GM19467 (cell line): Measurements from ENCODE around the gene PRSS2.
A peak's percentile ranks its signal among the peaks of the same experiment; 100 is the strongest.

ENCODE experiments used
- ATAC-seq: cut with Tn5 transposase; IDR thresholded peaks from one replicate; pipeline ENCODE4 v1.9.1; 2021; ENCODE audit warnings: mild to moderate bottlenecking, moderate library complexity; ENCODE audit not compliant: unreplicated experiment

The PRSS2 gene

DNA sequence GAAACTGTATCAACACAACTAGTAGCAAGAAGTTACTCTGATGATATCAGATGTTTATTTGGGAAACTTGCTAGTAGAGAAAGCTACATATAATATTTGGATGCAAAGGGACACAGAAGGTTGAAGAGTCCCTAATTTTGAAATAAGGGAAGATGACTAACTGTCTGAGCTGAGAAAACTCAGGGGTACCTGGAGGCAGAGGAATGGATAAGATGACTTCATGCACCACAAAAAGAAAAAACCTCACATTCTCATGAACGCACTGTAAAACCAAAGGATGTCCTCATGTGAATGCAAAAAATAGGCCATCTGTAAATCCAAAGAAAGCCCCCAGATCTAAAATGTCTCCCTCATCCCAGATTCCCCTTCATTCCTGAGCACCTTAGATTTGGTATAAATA lies 29.3 kb downstream of the PRSS2 start:
- ATAC-seq: no peak

DNA sequence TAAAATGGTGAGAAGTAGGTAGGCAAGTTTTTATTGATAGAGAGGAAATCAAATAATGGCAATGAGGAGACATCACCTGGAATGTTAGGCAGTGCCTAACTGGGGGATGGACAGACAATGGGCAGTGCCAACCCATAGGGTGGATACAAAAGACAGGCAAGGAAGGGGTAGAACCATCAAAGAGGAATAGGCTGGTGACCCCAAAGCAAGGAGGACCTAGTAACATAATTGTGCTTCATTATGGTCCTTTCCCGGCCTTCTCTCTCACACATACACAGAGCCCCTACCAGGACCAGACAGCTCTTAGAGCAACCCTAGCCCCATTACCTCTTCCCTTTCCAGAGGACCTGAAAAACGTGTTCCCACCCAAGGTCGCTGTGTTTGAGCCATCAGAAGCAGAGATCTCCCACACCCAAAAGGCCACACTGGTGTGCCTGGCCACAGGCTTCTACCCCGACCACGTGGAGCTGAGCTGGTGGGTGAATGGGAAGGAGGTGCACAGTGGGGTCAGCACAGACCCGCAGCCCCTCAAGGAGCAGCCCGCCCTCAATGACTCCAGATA lies 30.0 kb downstream of the PRSS2 start:
- ATAC-seq: no peak

DNA sequence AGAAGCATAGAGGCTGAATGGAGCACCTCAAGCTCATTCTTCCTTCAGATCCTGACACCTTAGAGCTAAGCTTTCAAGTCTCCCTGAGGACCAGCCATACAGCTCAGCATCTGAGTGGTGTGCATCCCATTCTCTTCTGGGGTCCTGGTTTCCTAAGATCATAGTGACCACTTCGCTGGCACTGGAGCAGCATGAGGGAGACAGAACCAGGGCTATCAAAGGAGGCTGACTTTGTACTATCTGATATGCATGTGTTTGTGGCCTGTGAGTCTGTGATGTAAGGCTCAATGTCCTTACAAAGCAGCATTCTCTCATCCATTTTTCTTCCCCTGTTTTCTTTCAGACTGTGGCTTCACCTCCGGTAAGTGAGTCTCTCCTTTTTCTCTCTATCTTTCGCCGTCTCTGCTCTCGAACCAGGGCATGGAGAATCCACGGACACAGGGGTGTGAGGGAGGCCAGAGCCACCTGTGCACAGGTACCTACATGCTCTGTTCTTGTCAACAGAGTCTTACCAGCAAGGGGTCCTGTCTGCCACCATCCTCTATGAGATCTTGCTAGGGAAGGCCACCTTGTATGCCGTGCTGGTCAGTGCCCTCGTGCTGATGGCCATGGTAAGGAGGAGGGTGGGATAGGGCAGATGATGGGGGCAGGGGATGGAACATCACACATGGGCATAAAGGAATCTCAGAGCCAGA lies 31.0 kb downstream of the PRSS2 start:
- no peak for ATAC-seq

DNA sequence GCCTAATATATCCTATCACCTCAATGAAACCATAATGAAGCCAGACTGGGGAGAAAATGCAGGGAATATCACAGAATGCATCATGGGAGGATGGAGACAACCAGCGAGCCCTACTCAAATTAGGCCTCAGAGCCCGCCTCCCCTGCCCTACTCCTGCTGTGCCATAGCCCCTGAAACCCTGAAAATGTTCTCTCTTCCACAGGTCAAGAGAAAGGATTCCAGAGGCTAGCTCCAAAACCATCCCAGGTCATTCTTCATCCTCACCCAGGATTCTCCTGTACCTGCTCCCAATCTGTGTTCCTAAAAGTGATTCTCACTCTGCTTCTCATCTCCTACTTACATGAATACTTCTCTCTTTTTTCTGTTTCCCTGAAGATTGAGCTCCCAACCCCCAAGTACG lies 31.5 kb downstream of the PRSS2 start:
- no peak for ATAC-seq

DNA sequence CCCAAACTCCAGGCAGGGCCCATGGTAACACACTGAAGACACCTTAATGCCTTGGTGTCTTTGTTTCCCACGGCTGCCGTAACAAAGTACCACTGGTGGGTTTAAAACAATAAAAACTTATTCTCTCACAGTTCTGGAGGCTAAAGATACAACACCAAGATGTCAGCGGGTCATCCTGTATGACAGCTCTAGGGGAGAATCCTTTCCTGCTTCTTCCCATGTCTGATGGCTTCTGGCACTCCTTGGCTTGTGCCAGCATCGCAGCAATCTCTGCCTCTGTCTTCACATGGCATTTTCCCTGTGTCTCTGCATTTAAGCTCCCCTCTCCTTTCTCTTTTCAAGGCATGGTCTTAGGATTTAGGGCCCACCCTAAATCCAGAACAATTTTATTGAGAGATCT lies 33.1 kb downstream of the PRSS2 start:
- no peak for ATAC-seq

DNA sequence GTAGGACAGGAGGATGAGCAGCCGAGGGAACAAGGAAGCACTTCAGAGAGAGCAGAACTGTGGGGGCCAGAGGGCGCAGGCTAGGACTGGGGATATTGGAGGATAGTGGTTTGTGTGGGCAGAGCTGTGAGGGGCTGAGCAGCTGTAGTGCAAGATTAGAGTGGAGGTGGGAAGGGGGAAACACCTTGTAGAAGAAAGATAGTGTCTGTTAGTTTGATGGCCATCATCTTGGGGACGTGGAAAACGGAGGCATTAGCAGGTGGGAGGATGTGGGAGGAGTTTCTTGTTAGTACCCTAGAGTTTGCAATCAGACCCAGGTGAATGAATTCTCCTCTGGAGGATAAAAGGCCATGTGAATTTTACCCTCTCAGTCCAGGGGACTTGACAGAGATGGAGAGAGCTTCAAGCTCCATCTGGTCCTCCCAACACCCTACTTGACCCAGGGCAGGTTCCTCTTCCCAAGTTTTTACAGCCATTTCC lies 34.0 kb downstream of the PRSS2 start:
- ATAC-seq: no peak

DNA sequence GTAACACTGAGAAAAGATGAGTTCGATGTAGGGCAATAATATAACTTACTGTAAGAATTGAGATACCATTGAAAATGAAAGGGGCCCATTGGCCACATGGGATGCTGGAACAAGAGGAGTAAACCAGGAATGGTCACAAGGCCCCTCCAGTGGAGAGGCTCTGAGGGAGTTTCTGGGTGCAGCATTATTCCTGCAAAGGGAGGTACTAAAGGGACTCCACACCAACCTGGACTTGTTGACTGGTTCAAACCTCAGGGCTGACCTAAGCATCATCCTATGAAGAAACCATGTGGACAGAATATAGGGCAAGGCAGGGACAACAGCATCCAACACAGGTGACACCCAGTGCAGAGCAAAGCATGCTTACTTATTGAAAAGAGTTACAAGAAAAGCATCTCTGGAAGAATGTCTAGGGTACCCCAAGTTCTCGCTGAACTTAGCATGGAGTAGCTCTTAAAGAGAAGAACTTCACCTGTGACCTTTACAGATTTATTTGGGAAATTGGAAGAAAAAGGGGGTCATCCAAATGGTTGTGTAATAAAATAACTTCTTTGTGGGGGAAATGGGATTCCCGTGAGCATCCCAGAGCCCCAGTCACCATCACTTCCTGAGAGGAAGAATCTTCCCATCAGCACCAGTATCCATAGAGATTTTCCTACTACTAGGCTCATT lies 34.7 kb downstream of the PRSS2 start:
- no peak for ATAC-seq

DNA sequence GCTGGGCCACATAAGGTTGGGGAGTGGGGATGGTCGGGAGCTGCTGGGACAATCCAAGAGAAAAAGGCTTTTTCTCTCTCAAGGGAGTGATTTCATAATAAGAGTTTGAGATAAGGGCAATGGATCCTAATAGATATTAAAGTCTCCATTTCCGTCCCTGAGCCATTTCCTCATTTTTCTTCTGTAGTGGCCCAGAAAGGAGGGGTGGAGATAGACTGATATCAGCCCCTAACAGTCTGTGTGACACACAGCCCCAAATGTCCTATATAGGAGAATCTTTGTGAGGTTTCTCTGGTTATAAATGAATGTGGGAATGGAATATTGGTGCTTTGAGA lies 35.2 kb downstream of the PRSS2 start:
- no peak for ATAC-seq

DNA sequence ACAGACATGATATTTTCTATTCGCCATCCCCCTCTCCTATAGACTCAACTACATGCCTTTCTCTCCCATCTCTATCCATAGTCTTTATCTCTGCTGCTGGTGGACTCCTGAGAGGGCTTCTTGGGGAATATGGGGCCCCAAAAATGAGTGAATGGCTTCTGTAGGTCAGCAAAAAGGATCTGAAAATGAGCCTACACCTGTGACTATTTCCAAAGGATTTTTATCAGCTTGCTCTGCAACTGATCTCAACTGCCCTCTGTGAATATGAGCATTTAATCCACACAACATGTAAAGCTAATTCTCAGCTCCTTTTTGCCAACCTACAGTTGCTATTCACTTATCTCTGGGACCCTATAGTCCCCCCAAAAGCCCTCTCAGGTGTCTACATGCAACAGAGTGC lies 36.2 kb downstream of the PRSS2 start:
- ATAC-seq: no peak

DNA sequence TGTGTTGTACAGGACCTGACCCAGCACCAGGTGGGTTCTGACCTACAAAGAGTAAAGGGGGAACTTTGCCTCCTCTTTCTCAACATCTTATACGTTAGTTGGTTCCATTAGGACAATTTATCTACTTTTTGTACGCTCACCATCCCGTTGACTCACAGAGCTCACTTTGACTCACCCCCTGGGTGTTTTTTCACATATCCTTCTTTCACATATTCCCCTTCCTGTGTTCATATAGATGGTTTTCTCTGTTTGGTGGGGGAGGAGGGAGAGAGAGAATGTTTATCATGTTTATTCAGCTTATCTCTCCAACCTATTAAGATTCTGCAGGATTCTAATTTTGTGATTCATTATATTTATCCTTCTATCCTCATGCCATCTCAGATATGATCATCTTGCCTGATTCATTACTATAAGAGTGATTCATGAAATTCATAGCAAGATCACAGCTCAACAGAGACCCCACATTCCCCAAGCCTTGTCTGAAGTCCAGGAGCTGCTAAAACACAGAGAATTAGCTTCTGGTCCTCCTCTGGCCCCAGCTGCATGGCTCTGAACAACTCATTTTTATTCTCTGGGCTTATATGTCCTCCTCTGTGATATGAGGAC lies 37.2 kb downstream of the PRSS2 start:
- peak; percentile 19 for ATAC-seq

DNA sequence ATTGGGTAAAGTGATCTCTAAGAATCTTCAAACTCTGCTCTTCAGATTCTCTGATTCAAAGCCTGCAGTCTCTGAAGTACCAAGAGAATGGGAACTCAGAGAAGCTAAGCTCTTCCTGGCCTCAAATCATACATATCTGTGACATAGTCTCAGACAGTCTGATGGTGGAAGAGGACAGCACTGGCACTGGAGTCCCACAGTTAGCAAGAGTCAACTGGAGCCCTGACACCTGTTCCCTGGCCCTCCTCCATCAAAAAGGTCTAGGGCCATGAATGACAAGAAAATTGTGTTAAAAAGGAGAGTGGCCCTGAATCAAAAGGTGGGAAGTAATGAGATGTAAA lies 37.7 kb downstream of the PRSS2 start:
- ATAC-seq: peak; percentile 26

DNA sequence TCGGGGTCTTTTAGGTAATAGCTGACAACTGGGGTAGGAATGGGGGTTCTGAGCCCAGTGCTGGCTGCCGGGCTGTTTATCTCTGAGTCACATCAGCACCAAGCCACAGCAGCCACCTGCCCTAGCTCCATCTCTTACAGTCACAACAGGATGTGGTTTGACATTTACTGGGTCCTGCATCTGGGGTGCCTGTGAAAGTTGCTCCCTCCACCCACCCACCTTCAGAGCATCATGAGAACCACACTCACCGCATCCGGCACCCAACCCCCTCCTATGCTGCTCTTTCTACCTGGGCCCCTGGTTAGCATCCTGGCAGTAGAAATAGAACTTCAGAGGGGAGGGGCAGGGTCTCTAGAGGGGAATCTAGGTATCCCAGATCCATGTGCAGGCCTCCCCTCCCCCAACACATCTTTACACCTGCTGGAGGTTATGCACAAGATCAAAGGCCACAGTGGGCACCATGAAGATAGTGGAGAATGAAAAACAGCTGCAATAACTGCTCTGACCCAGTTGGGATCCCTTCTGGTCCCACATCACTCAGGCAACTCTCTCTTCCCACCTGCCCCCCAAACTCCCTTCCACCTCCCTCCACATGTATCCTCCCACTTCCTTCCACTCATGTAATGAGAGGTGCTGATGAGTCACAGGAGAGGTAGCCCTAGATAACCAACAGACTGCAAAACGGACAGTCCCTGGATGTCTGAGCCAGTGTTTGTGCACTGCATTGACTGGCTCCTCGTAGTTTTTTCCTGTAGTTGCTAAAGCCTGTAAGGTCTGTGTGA lies 38.2 kb downstream of the PRSS2 start:
- peak; percentile 90 for ATAC-seq

DNA sequence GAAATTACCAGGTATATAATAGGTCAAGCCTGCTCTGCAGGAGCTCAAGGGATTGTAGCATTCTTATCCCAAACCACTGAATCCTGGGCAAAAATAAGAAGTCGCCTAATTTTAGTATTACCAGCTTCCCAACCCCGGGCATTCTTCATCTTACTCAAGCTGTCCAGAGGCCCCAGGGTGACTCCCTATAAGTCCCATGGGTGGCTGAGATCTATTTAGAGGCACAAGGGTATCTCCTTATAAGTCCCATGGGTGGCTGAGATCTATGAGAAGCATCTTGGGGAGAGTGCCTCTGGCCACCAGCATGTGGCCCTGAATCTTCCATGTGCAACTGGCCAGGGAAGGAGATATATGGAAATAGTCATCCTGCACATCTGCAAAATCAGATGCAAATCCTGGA lies 38.9 kb downstream of the PRSS2 start:
- ATAC-seq: no peak

DNA sequence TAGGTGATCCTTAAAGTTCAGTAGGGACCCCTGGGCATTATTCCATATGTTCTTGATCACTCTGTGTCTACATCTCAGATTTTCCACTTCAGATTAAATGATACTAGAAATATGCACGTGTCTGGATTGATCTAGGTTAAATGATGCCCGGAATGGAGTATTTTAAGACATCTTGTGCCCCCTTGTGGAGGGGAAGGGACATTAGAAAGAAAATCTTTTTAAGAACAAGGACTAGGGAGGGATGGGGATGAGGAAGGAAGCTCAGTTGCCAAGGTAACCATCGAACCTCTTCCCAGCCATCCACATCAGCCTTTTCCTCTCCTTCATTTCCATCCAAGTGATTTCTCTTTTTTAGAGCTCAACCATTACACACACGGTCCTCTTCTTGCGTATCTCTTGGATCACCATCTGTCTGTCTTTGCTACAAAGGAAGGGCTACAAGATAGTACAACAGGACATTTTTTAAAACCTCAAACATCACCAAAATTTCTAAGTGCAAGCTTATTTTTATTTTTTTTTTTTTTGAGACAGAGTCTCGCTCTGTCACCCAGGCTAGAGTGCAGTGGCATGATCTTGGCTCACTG lies 40.5 kb downstream of the PRSS2 start:
- no peak for ATAC-seq

DNA sequence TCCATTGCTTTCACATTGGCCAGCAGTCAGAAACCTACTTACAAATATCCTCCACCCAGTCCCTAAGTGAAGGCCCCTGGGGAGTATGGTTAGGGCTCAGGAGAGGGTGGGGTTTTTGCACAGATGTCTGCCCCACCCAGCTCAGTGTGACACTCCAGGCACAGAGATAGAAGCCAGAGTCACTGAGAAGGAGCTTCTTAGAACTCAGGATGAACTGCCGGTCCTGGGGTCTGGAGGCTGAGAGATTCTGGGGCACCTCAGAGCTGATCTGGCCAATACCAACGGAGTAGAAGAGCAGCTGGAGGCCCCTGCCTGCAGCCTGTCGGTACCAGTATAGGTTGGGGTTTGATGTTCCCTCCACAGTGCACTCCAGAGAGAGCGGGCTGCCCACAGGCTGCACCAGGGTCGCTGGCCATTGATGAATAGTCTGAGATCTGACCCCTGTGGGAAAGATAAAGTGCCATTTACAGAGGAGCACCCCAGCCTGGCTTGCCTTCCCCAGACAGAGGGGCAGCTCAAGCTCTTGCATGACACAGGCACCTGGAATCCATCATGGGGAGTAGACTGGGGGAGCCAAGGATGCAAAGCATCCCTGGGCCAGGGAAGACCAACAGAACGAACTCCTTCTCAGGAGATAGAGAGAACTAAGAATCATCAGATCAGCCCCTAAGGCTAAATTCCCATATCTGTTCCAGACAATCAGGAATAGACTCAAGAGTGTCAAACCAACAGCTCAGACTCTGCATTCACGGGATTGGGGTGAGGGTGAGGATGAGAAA lies 41.9 kb downstream of the PRSS2 start:
- ATAC-seq: no peak

DNA sequence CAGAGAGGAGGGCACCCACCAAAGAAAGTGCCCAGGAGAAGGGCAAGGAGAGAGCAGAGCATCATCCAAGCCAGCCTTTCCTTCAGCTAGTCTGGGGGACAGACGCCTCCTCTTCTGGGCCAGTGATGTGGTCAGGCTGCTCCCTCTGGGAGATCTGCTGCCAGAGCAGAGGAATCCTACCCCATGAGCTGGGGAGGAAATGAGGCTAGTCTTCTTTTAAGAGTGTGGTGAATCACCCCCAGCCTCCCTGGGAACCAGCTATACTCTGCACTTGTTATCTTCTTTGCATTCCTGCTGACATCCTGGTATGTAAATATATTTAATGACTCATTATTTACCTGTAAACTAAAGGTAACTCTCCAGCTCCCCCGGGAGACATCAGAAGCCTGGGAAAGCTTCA lies 42.5 kb downstream of the PRSS2 start:
- no peak for ATAC-seq

DNA sequence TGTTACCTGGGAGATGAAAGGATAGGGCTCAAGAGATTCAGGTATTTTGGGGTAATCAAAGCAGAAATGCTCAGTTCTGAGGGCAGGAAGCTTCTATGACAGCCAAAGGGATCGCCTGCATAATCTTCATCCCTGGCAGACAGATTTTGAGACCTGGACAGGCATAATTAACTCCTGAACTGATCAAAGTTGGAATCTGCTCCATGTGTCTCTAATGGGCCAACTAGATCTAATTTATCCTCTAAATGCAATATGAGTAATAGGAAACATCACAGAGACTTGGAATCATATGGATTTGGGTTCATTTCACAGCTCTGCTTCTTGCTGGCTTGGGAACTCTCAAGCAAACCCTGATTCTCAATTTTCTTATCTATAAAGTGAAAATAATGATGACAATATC lies 42.9 kb downstream of the PRSS2 start:
- no peak for ATAC-seq

DNA sequence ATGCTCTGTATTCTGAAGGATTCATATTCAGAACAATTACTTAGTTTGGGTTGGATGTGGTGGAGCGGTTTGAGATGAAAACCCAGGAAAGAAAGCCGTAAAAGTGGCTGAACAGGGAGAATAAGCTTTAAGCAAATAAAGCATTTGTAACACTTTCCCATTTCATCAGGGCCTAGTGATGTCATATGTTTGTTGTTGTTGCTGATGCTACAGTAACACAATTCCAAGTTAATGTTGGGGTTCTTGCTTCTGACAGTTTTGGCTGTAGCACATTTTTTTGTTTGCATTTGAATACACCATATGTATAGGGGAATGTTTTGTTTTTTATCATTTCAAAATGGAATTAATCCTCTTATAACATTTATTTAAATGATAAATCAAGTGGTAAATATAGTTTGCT lies 43.7 kb downstream of the PRSS2 start:
- no peak for ATAC-seq

DNA sequence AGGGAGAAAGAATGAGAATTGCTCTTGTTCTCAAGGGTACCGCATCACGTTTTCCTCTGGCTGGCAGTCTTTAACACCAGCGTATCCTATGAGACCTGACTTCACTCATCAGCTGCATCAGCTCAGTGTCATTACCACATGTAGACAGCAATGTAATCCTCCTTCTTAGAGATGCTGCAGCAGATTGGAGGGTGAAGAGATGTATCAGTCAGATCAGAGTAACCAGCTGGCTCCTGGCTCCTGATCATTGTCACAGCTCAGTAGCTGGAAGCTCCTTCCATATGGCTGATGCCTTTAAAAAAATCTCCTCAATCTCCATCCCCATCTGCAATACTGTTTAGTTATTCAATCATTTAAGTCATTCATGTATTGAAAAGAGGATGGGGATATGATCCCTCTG lies 44.4 kb downstream of the PRSS2 start:
- ATAC-seq: no peak

DNA sequence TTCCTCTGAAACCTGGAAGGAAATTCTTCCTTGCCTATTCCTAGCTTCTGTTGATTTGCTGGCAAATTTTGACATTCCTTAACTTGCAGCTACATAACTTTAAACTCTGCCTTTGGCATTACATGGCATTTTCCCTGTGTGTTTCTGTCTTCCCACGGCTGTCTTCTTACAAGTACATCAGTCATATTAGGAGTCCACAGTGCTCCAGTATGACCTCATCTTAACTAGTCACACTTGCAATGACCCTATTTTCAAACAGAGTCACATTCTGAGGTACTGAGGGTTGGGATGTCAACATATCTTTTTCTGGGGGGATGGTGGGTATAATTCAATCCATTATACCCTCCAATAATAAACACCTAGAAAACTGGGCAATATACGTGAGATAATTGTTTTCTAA lies 46.7 kb downstream of the PRSS2 start:
- ATAC-seq: no peak
